ENCODE measurements around the gene SLC30A2.

SLC30A2 gene

DNA sequence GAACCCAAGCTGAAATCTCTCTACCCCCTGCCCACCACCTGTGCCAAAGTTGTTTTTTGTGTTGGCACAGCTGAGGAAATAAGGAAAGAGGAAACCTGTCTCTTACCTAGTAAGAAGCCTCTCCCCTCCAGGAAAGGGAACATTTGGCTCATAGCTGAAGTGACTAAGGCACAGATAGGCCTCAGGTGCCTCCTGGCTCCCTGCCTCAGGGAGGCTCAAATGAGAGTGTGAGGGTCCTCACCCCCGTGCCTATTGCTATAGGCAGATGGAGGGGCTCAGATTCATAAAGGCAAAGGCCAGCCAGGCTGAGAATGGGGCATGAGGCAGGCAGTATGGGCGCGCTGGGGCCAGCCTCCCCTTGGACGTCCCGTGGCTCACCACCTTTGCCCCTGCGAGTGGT, 7.4 kb downstream of the SLC30A2 start:
- DNase-seq, result no peak

DNA sequence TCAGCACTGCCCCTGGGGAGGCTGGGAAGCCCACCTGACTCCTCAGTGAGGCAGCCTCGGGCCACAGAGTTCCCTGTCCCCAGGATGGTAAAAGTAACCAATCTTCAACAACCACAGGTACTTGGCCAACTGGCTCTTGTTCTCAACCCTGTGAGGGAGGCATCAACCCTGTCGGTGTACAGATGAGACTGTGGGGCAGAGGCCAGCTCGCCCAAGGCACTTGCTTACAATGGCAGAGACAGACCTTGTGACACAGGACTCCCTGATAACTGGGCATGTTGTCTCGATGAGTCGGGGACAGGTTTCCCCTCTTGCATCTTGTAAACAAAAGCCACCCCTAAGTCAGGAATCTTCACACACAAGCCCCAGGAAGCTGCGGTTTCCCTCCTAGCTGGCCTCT, 8.0 kb downstream of the SLC30A2 start:
- no peak for DNase-seq

DNA sequence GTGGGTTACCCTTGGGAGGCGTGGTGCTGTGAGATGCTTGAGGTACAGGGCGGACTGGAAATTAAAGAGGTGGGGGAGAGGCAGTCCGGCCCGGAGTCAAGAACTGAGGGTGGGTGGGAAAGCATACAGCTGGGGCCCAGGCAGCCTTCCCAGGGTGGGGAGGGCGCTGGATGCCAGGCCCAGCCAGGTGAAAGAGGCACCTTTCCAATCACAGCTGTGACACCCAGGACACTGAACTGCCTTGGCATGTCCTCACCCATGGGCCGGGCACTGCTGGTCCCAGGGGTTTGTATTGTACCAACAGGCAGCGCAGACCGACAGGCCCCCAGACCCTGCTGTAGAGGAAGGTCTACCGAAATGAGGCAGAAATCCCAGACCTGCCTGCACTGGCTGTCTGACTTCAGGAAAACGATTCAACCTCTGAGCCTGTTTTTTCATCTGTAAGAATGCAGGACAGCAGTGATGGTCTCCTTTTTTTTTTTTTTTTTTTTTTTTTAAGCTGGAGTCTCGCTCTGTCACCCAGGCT, 9.1 kb downstream of the SLC30A2 start:
- no peak for DNase-seq

DNA sequence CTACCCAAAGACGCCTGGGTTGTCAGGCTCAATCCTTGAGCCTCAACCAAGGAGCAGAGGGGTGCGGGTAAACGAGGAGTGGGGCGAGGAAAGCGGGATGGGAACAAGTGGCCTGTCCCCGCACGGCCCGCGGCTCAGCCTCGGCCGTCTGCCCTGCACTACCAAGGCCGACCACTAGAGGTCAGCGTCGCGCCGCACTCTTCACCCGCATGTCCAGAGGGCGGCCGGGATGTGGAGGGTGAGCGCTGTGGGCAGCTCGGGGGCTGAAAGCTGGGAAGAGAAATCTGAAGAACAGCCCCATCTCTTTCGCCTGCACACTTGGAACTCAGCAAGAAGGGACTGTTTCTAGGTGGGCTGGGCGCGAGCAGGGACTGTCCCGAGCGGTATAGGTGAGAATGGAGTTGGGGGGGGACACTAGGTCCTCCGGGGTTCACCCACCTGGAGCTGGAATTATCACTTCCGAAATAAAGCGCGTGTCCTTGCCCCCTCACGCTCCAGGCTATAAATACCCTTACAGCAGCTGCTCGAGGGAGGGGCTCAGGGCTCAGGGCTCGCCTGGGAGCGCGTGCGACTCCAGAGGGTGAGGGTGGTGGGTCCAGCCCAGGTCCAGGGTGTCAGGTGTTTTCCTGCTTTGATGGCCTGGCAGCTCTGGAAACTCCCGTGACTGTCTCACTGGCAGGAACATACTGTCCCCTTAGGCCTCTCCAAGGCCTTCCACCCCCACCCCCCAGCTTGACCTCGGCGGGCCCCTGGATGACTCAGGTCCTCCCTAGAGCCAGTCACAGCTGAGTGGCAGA, 9.8 kb downstream of the SLC30A2 start:
- peak; percentile 77 for DNase-seq

DNA sequence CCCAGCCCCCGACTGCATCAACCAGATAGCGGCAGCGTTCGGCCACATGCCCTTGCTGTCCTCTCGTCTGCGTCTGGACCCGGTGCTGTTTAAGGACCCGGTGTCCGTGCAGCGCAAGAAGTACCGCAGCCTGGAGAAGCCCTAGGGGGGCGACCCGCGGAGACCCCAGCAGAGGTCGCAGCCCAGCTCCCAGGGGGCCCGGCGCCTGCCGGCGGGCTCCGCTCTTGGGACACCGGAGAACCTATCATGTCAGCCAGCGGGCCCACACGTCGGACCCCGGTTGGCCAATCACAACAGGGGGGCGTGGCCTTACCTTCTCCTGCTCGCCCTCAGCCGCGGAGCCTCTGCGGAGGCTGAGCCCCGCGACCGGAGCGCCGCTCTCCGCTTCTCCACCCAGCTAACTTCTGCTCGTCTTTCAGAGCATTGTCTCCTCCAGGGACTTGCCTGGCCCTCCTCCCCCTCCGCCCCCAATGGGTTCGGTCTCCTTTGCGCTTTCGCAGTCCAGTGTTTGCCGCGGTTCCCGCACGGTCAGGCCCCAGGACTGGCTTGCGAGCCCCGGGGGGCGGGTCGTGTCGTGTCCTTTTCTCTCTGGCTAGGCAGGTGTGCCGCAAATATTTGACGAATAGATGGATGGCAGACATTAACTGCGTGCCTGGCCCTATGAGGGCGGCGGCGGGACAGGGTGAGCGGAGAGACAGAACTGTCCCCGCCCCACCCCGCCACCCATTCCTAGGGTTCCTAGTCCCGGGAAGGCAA, 10.5 kb downstream of the SLC30A2 start:
- DNase-seq, result peak; percentile 98

DNA sequence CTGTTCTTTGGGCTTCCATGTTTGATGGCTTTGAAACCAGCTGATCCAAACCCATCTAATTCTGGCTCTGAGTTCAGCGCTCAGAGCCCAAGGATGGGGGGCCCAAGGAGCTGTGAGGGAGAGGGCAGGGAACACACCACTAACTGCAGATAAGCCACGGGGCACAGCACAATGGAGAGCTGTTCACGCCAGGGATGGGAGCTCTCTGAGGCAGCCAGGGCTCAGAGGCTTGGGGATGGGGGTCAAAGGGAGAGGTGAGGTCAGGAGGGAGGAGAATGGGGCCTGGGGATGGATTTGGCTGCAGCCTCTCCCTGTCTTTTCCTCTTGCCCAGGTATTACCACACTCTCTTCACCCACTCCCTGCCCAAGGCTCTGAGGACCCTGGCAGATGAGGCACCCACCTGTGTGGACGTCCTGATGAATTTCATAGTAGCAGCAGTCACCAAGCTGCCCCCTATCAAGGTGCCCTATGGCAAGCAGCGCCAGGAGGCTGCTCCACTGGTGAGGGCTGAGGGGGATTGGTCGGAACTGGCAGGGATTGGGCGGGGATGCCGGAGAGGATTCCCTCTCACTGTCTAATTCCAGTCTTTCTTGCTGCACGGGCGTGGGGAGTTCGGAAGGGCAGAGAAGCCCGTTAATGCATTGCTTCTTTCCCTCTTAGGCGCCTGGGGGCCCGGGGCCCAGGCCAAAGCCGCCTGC, 11.3 kb downstream of the SLC30A2 start:
- DNase-seq, result no peak

DNA sequence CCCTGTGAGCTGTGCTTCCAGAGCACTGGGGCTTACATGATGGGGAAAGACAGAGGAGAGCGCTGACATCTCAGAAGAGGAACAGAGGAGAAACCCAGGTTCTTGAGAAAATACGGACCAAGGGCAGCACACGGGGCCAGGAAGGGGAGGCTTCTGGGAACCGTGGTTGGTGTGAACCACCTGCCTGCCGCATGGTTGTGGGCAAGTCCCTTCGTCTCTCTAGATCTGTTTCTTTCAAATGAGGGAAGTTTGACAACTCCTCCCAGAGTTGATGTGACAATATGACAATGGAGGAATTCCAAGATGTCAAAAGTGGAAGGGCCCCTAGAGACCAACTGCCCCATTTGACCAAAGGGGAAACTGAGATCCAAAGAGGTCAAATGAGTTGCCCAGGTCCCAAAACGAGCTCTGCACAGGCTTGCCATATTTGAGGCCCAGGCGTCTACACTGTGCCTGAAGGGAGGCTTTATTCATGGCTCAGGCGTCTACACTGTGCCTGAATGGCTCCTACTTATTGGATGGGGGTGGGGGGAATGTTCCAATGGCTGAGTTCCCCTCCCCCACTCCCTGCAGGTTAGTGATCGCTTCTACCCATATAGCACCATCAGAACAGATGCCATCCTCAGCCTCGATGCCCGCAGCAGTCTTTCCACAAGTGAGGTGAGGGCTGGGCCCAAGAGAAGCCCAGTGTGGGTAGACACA, 13.1 kb downstream of the SLC30A2 start:
- no peak for DNase-seq

DNA sequence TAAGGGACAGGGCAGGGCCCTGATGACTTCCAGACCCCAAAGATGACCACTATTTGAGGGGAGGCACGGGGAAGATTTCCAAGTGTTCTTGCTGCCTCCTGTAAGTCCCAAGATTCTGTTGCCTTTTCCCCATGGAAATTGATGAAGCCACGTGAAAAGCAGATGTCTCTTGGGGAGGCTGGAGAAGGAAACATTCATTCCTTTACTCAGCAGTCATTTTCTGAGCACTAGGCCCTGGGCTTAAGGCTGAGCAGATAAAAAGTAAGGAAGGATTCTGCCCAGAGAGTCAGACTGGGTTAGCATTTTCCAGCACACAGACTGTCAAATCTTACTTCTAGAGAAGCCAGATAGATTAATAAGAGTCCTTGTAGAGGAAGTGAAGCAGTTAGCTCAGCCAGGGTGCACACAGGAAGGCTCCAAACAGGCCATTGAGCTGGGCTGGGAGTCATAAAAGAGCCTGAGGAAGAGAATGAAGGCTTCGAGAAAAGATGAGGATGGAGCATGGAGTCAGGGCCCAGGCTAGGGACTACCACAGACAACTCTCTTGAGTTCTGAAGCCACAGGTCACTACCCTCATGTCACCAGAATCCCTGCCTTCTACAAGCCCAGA, 14.2 kb downstream of the SLC30A2 start:
- no peak for DNase-seq

DNA sequence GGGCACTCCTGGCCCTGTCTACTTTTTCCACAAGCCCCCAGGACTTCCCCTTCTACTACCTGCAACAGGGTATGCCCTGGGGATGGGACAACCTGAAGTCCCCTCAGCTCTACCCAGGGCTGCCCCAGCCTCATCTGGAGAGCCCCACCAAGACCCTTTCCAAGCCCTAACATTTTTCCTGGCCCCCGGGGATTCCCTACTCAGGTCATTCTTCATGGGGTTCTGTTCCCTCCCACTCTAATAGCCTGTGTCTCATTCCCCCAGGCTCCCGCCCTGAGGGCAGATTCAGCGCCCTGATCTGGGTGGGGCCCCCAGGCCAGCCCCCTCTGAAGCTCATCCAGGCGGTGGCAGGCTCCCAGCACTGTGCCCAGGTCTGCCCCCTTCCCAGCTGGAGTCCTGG, 14.7 kb downstream of the SLC30A2 start:
- no peak for DNase-seq

DNA sequence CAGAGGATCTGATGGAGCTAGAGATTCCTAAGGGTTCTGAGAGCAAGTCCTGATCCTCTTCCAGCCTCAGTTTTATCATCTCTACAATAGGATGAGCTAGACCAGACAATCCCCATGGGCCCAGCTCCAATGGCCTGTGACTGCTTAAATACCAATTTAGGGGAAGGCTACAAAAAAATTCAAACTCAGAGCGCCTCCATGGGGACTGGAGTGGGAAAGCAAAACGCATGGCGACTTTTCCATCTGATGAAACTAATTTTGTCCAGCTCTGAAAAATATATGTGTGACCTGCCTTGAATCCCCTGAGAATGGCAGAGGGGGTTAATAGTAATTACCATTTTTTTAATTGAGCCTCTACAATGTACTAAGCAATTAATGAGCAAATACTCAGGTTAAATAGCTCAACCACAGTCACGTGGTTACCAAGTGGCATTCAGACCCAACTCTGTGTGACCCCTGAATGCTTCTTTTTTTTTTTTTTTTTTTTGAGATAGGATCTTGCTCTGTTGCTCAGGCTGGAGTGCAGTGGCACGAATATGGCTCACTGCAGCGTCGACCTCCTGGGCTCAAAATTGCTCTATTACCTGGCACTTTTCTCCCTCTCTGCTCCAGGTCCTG, 15.9 kb downstream of the SLC30A2 start:
- DNase-seq, result peak; percentile 41

DNA sequence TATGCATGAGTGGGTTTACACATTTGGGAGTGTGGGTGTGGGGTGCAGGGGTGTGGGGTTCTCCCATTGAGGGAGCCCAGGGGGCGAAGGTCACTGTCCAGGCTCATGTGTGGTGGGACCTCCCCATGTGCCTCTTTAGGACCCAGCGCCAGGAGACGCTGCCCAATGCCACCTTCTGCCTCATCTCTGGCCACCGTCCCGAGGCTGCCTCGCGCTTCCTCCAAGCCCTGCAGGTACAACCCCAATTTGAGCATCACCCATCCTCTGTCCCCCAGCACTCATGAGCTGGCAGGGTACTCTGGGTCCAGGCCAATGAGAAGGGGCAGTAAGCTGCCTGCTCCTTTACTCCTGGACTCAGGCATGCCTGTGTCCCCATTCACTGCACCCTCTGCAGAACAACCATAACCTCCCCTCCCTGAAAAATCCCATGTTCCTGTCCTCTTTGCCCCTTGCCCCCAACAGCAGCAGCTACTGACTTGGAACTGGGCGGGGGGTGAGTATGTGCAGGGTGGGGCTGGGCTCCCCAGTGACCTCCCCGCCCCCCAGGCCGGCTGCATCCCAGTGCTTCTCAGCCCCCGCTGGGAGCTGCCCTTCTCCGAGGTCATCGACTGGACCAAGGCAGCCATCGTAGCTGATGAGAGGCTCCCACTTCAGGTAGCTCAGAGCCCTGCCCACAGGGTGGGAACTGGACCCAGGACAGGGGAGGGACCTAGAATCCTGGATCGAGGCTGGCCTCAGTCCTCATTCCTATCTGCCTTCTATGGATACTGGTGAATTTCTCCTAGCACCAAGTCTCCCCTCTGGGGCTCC, 16.7 kb downstream of the SLC30A2 start:
- no peak for DNase-seq

DNA sequence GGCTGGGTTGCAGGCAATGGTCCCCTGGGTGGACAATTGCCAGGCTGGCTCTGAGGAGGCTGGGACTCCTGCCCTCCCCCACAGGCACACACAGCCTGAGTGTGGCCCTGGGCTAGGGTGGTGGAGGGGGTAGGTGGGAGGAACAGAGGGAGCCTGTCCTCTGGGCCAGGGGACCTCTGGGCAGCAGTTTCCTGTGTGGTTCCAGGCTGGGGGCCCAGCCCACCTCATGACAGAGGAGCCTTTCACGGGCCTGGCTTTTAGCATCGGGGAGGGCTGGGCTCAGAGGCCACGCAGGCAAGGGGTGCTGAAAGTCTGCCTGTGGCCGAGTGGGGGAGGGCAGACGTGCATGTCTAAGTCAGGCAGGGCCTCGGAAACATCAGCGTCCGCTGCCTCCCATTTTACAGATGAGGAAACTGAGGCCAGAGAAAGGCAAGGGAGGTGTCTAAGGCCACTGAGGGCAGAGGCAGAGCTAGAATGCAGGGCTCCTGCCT, 17.4 kb downstream of the SLC30A2 start:
- DNase-seq, result no peak

DNA sequence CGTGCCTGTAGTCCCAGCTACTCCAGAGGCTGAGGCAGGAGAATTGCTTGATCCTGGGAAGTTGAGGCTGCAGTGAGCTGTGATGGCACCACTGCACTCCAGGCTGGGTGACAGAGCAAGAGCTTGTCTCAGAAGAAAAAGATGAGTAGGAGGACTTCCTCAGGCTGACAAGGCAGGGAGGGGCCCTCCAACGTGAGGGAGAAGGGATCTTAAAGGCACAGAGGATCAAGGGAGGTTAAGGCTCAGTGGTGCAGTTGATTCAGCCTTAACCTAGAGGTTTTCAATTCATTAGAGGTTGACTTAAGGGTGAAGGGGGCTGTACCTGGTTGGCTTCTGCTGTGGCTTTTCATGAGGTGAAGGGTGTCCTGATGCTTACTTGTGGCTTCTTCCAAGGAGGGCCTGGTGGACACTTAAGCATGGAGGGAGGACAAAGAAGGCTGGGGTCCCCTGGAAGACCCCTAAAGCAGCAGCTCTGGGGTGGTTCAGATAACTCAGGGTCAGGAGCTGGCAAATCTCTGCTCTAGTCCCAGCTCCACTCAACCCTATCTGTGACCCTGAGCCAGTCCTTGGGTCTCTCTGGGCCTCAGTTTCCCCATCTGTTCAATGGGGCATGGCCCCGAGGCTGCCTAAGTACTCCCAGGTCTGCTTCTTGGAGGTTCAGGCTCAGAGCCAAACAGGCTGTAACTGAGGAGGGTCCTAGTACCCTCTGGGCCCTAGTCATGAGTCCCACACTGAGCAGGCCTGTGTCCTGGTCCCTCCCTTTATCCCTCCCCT, 18.0 kb downstream of the SLC30A2 start:
- no peak for DNase-seq

DNA sequence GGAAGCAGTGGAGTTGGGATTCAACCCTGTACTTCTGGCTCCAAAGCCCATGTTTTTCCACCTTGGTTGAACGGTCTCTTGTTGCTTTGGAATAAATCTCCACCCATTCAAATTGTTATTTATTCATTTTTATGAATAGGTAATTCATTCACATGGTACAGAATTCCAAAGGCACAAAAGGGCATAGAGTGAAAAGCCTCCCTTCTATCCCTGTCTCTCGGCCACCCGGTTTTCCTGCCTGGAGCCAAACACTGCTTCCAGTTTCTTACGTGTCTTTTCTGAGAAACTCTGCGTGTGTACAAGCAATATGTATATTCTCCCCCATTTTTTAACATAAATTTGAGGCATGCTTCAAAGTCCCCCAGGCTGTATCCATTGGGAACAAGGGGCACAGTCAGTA, 20.4 kb downstream of the SLC30A2 start:
- DNase-seq, result no peak

DNA sequence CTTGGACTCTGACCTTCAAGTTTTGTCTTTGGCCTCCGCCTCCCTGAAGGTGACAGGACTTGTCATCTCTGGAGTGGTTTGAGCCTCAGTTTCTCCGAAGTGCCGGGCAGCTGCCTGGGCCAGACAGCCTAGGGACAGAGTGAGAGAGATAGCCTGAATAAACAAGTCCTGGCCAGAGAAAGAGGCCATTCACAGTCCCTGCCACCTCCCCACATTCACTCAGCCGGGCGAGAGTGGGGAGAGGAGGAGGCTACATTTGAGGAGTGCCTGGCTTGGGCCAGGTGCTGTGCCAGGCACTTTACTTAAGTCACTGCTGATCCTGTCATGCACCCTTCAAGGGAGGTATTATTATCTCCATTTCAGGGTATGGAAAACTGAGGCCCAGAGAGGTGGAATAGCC, 20.9 kb downstream of the SLC30A2 start:
- DNase-seq, result no peak

DNA sequence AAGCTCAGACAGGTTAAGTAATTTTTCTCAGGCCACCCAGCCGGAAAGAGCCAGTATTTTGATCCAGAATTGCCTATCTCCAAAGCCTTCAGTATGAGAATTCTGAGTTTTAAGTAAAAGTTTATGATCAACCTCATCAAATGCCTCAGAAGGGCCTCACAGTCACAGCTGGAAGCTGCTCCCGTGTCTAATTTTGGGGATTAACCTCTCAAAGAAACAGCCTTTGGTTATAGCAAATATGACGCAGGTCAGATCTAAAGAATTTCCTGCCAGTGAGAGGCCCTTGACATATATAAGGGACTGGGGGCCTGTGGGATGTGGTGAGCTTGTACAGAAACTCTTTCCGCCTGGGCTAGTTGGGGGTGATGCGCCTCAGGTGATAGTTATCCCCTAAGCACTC, 22.1 kb downstream of the SLC30A2 start:
- no peak for DNase-seq

DNA sequence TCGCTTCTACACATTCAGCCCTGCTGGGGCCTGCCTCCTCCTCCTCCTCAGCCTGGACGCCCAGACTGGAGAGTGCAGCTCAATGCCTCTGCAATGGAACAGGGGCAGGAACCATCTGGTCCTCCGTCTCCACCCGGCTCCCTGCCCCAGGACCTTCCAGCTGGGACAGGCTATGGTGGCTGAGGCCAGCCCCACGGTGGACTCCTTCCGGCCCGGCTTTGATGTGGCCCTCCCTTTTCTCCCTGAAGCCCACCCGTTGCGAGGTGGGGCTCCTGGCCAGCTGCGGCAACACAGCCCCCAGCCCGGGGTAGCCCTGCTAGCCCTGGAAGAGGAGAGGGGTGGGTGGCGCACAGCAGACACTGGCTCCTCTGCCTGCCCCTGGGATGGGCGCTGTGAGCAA, 22.9 kb downstream of the SLC30A2 start:
- no peak for DNase-seq

DNA sequence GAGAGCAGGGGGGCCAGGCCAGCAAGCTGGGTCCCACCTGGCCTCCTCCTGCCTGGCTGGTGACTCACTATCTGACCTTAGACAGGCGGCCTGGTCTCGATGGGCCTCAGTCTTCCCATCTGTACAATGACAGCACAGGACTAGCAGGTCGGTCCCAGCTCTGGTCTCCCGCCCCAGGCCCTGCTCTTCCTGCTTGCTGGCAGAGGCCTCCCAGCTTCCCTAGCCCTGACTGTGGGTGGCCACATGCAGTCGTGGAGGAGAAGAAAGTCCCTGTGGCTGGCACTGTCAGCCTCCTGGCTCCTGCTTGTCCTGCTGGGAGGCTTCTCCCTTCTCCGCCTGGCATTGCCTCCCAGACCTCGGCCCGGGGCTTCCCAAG, 23.5 kb downstream of the SLC30A2 start:
- no peak for DNase-seq

DNA sequence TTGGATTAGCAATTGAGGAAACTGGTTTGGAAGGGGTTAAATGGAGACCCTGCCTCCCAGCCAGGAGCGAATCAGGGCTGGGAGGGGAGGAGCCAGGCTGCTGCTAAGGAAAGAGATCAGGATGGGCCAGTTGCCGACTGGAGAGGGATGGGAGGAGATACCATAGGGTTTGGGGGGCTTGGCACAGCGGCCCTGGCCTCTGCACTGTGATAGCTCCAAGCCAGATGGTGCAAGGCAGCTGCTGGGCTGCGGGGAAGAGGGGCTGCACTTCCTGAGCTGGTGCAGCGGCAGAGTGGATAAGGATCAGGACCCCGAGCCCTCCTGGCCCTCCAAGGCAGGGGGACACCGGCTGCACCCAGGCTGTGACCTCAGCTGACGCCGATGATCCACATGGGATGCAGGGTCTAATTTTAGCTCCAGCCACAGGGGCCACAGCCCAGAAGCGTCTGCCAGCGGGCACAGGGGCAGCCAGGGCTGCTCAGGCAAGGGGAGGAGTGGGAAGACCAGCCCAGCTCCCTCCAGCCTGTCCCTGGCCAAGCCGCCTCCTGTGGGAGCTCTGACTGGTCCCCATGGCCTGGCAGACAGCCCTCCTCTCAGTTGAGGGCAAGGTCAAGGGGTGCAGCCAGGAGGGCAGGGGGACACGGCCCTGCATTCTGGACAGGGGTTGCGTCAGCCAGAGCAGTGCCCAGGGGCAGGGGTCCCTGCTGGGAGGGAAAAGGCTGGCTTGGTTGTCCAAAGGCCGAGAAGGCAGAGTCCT, 24.1 kb downstream of the SLC30A2 start, which contains the start of gene EXTL1:
TSS of gene EXTL1 (plus strand) at position 129 of the 757 bp plus-strand sequence. CDS start 872 bp downstream, outside the sequence.
- DNase-seq, result no peak

Measured in hematopoietic multipotent progenitor cell treated with erythropoietin and hydrocortisone succinate and interleukin-3 and kit ligand, for 6 days (in vitro differentiated cells).